Thymus (tissue), 11 donors: Measurements from ENCODE around the gene PEX5L. TPM values are rescaled to one million over a fixed set of nuclear protein-coding genes. Genes with fewer than 3 reads are reported as not detected.
"Not testable (repeated sequence)": the region's sequence is repeated elsewhere in the genome, so short reads cannot be mapped to it uniquely, and the experiment has no call there.

Experiments used
- DNase-seq, 9 donors: peaks; one replicate each; pipeline ENCODE4 v3.0.0-alpha.2; 2013; ENCODE audit warnings: low spot score in 9 of 9, low read depth in 6 of 9, missing footprints in 1 of 9
- H3K27ac ChIP-seq, 2 donors: one replicate each; pipeline ENCODE4 v1.5.1; 2013; ENCODE audit warnings: control low read depth in 1 of 2, low read depth in 1 of 2, low read length in 1 of 2, mild to moderate bottlenecking in 1 of 2, moderate library complexity in 1 of 2
- H3K27me3 ChIP-seq, 2 donors: one replicate each; pipeline ENCODE4 v1.5.1; 2013; ENCODE audit warnings: low read length in 1 of 2; ENCODE audit not compliant: control insufficient read depth in 2 of 2, insufficient read depth in 1 of 2
- H3K36me3 ChIP-seq, 2 donors: one replicate each; pipeline ENCODE4 v1.5.1; 2013; ENCODE audit warnings: low read length in 1 of 2, mild to moderate bottlenecking in 1 of 2, moderate library complexity in 1 of 2; ENCODE audit not compliant: control insufficient read depth in 2 of 2, insufficient read depth in 2 of 2
- H3K4me1 ChIP-seq, 2 donors: one replicate each; pipeline ENCODE4 v1.5.1; 2013; ENCODE audit warnings: low read length in 2 of 2; ENCODE audit not compliant: control insufficient read depth in 2 of 2, insufficient read depth in 2 of 2
- H3K4me3 ChIP-seq, 2 donors: one replicate each; pipeline ENCODE4 v1.5.1; 2013; ENCODE audit warnings: low read length in 2 of 2, control low read depth in 1 of 2, mild to moderate bottlenecking in 1 of 2
- H3K9me3 ChIP-seq, 2 donors: one replicate each; pipeline ENCODE4 v1.5.1; 2013; ENCODE audit warnings: low read length in 1 of 2, mild to moderate bottlenecking in 1 of 2; ENCODE audit not compliant: control insufficient read depth in 2 of 2, insufficient read depth in 1 of 2
- WGBS: extraction: QIAGEN DNeasy Blood & Tissue Kit; methylation state at CpG from one replicate; pipeline ENCODE4 v1.1.7; 2013; 5-methylcytosine and 5-hydroxymethylcytosine counted together
- polyA plus RNA-seq: library from polyadenylated mRNA; stranded (reverse); fragments of 200-250 nt; gene quantifications from one replicate; pipeline ENCODE4 v1.2.3, GENCODE V29; 2013
- total RNA-seq: library from RNA; stranded (reverse); fragments of 120-200 nt; gene quantifications from one replicate; pipeline ENCODE4 v1.2.4, GENCODE V29; 2013
- donor health status: healthy.

Gene PEX5L
- total and polyA plus RNA-seq, 2 donors: 0.27 to 1.9 TPM

DNA sequence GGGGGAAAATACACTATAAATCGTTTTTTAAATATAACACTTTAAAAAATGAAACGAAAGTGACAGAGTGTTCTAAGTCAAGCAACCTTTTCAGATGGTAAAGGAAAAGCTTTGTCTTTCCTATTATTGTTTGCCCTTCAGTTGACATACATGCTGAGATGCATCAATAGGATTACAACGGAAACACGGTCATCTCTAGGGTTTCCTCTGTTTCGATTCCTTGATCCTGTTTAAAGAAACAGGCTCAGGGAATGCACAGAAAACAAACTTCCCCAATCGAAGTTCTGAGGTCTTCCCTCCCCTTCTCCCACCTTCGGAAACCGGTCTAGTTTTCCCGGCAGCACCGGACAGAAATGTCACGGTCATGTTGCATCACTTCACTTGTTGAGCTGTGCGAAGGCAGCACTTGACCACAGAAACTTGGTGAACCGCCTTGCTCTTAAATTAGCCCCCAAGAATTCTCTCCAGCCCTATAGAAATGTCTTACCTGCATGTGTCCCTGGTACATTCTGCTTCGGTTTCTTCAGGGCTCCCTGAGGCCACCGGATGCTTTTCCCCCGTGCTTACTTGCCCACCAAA, 556 bp downstream of the PEX5L start:
- peak in 3 of 9 donors; percentile 3 to 12 (median 6) for DNase-seq
- 3% methylated on average over 16 of the region's 16 CpGs for WGBS
- Histone ChIP-seq H3K4me3 (peak overlapping the region; percentile 45 to 54), H3K27me3 (peaks cover 0 to 45% of the 10 kb centered on the region in 2 donors), H3K9me3 (peaks cover 0 to 6% of the 10 kb centered on the region in 2 donors), H3K27ac (no peak overlapping the region), H3K36me3 (no peaks in the 10 kb centered on the region), H3K4me1 (peaks cover 4 to 9% of the 10 kb centered on the region in 2 donors)

DNA sequence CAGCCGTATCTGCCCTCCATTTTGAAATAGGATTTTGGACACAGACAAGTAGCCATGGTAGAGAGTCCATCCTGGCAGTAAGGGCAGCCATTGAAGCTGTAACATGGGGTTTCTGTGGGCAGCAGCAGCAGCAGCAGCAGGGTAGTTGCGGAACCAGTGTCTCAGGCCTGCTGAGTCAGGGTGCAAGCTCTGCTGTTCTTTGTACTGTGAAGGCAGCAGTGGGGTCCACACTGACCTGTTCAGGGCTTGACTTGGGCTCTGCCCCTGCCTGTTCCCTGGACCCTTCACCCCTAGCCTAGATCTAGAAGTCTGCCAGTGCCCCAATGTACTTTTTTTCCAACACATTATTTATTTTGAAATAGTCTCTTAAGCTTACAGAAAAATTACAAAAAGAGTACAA, 9.7 kb downstream of the PEX5L start:
- no peaks in the 10 kb centered on the region for H3K9me3 ChIP-seq
- WGBS: 98% methylated on average over 2 of the region's 2 CpGs
- H3K4me3 ChIP-seq: no peak overlapping the region
- H3K27me3 ChIP-seq: no peaks in the 10 kb centered on the region
- H3K27ac ChIP-seq: no peak overlapping the region
- H3K36me3 ChIP-seq: no peaks in the 10 kb centered on the region
- no peak for DNase-seq
- H3K4me1 ChIP-seq: no peaks in the 10 kb centered on the region

- H3K4me1 ChIP-seq: peaks cover 0 to 4% of the 10 kb centered on the region in 2 donors
- H3K4me3 ChIP-seq: no peak overlapping the region
- no peak overlapping the region for H3K27ac ChIP-seq
- peak in 6 of 9 donors; percentile 9 to 61 (median 19) for DNase-seq
- WGBS: 71% methylated on average over 5 of the region's 5 CpGs
- no peaks in the 10 kb centered on the region for H3K36me3 ChIP-seq
- H3K27me3 ChIP-seq: no peaks in the 10 kb centered on the region
- no peaks in the 10 kb centered on the region for H3K9me3 ChIP-seq
Measured at GRCh38 chr3:180018543-180018942, 18.2 kb downstream of the PEX5L start.

GRCh38 chr3:180017846-180018245, 18.9 kb downstream of the PEX5L start:
- no peak for DNase-seq
- Histone ChIP-seq H3K27me3 (no peaks in the 10 kb centered on the region), H3K9me3 (no peaks in the 10 kb centered on the region), H3K27ac (no peak overlapping the region), H3K36me3 (no peaks in the 10 kb centered on the region), H3K4me3 (no peak overlapping the region), H3K4me1 (peaks cover 0 to 4% of the 10 kb centered on the region in 2 donors)
- whole genome bisulfite sequencing: 96% methylated on average over 3 of the region's 3 CpGs

- DNase-seq: no peak
- 94% methylated on average over 3 of the region's 3 CpGs for WGBS
- Histone ChIP-seq H3K4me3 (no peak overlapping the region), H3K4me1 (no peaks in the 10 kb centered on the region), H3K9me3 (peaks cover 0 to 13% of the 10 kb centered on the region in 2 donors), H3K36me3 (no peaks in the 10 kb centered on the region), H3K27me3 (no peaks in the 10 kb centered on the region), H3K27ac (no peak overlapping the region)
Measured at GRCh38 chr3:180011927-180012326, 24.8 kb downstream of the PEX5L start.

DNA sequence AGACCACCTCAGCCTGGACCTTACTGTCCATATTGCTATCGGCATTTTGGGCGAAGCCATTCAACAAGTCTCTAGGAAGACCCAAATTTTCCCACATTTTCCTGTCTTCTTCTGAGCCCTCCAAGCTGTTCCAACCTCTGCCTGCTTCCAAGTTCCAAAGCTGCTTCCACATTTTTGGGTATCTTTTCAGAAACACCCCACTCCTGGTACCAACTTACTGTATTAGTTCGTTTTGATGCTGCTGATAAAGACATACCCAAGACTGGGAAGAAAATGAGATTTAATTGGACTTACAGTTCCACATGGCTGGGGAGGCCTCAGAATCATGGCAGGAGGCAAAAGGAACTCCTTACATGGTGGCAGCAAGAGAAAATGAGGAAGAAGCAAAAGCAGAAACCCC, 28.4 kb downstream of the PEX5L start:
- WGBS: 97% methylated on average over 3 of the region's 3 CpGs
- H3K4me3 ChIP-seq, H3K27ac ChIP-seq, H3K4me1 ChIP-seq, H3K36me3 ChIP-seq, DNase-seq, H3K27me3 ChIP-seq: not testable (repeated sequence)
- peaks cover 0 to 13% of the 10 kb centered on the region in 2 donors for H3K9me3 ChIP-seq

DNA sequence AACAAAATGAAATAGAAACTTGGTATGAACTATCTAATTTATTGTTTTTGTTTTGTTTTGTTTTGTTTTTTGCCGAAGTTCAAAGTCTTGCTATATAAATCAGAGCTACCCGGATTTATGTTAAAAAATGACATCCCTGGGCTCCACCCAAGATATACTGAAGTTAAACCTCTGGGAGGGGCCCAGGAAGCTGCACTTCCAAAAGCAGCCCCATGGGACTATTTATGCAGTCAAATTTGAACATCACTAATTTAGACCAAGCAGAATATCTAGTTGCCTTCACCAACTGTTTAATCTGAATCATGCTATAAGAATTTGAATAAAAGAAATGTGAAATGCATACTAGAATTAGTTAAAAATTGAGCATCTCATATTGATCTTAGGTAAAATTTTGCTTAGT, 32.2 kb downstream of the PEX5L start:
- H3K4me3 ChIP-seq: no peak overlapping the region
- no peaks in the 10 kb centered on the region for H3K27me3 ChIP-seq
- DNase-seq: no peak
- WGBS: 94% methylated on average over 2 of the region's 2 CpGs
- H3K4me1 ChIP-seq: no peaks in the 10 kb centered on the region
- no peaks in the 10 kb centered on the region for H3K36me3 ChIP-seq
- peaks cover 0 to 13% of the 10 kb centered on the region in 2 donors for H3K9me3 ChIP-seq
- H3K27ac ChIP-seq: no peak overlapping the region

DNA sequence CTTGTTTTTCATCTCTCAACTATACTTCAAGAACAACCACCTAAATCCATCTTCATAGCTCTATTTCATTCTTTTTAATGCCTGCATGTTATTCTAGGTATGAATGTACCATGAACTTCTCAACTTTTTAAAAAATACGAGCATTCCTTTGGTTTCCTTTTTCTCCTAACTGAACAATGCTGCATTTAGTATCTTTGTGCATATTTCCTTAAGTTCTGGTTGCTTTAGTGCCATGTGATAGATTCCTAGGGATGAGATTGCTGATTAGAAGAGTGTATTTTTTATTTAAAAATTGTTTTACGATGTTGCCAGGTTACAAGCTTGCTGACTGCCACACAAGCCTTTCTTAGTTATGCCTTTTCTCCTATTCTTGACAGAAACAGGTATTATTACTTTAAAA, 34.7 kb downstream of the PEX5L start:
- Histone ChIP-seq H3K4me3 (no peak overlapping the region), H3K36me3 (no peaks in the 10 kb centered on the region), H3K27ac (no peak overlapping the region), H3K4me1 (no peaks in the 10 kb centered on the region), H3K27me3 (no peaks in the 10 kb centered on the region), H3K9me3 (peaks cover 0 to 2% of the 10 kb centered on the region in 2 donors)
- DNase-seq: no peak
- 95% methylated on average over 2 of the region's 2 CpGs for WGBS

GRCh38 chr3:180000500-180000899, 36.2 kb downstream of the PEX5L start:
- DNase-seq: no peak
- H3K27ac ChIP-seq: no peak overlapping the region
- H3K9me3 ChIP-seq: peaks cover 0 to 8% of the 10 kb centered on the region in 2 donors
- no peaks in the 10 kb centered on the region for H3K36me3 ChIP-seq
- 90% methylated on average over 4 of the region's 4 CpGs for WGBS
- H3K4me3 ChIP-seq: no peak overlapping the region
- no peaks in the 10 kb centered on the region for H3K27me3 ChIP-seq
- H3K4me1 ChIP-seq: no peaks in the 10 kb centered on the region
